Right ventricle myocardium superior (tissue), 1 donor: Measurements from ENCODE around the gene LRP2. TPM values are rescaled to one million over a fixed set of nuclear protein-coding genes. Genes with fewer than 3 reads are reported as not detected.

Source experiments
- ATAC-seq: fragments of 200-7000 bp; cut with Tn5 transposase; one replicate; pipeline ENCODE4 v1.9.1; 2020; ENCODE audit warnings: mild to moderate bottlenecking; ENCODE audit not compliant: poor library complexity
- DNase-seq: peaks from one replicate; pipeline ENCODE4 v3.0.0-alpha.2; 2020
- intact Hi-C: fragments of 100-400 bp; cut with DNase I; formaldehyde crosslinking; loops from one replicate; pipeline ENCODE4 v1.11.2; 2022
- total RNA-seq: library from RNA; stranded (reverse); fragmentation: NEBNext Ultra II Directional; extraction: Animal tissue kit (Norgen Biotek cat#: 25700); gene quantifications from one replicate; pipeline ENCODE4 v1.2.1, GENCODE V29; 2021
- donor health status: DM: no; HTN: yes; CAD: no; lungs with severe emphysema.

LRP2 gene
- total RNA-seq, 1 donor from 2014 or later: not detected

- intact Hi-C loops: no loop called here
- DNase-seq (no peak), ATAC-seq (no peak)
These were observed 157.2 kb downstream of the LRP2 start for GRCh38 chr2:169205176-169205575.

DNA sequence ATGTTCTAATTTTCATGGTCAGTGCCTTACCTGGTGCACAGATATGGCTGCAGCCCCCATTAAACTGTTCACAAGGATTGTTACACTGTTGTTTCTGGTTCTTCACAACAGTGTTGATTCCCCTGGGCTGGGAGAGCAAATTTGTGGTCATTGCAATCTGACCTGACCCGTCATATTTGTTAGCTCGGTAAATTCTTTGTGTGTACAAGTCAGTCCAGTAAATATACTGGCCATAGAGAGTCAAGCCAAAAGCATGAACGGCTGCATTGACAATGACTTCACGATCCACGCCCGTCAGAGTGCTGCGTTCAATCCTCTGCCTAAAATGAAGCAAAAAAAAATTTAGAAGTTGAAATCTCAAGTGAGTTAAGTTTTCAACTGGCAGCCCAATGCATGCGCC lies 158.4 kb downstream of the LRP2 start:
- intact Hi-C loops: no loop called here
- no peak for ATAC-seq
- no peak for DNase-seq

GRCh38 chr2:169200756-169201155 lies 161.6 kb downstream of the LRP2 start:
- intact Hi-C loops: no loop called here
- DNase-seq (no peak), ATAC-seq (no peak)

- DNase-seq (no peak), ATAC-seq (no peak)
- intact Hi-C loops: no loop called here
These were observed 168.7 kb downstream of the LRP2 start for GRCh38 chr2:169193618-169194017.

- DNase-seq (no peak), ATAC-seq (no peak)
- intact Hi-C loops: no loop called here
These were observed 172.0 kb downstream of the LRP2 start for GRCh38 chr2:169190197-169190775.

GRCh38 chr2:169189132-169189531 lies 173.2 kb downstream of the LRP2 start:
- ATAC-seq: no peak
- no peak for DNase-seq
- intact Hi-C loops: no loop called here

DNA sequence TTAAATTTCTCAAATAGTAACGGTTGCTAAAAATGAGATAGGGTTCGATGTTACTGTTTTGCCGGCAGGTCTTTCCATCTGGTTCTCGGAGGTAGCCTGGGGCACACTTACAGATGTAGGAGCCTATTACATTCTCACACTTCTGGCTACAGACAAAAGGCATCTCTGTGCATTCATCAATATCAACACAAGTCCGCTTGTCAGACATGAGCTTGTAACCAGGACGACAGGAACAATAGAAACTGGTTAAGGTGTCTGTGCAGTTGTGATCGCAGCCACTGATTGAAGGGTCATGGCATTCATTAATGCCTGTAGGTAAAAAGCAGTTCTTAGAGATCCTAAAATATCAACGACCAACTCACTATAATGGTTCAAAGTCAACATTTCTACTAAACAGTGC lies 176.6 kb downstream of the LRP2 start:
- DNase-seq (no peak), ATAC-seq (no peak)
- intact Hi-C loops: no loop called here

- DNase-seq (no peak), ATAC-seq (no peak)
- intact Hi-C loops: no loop called here
These were observed 178.3 kb downstream of the LRP2 start for GRCh38 chr2:169184074-169184473.

DNA sequence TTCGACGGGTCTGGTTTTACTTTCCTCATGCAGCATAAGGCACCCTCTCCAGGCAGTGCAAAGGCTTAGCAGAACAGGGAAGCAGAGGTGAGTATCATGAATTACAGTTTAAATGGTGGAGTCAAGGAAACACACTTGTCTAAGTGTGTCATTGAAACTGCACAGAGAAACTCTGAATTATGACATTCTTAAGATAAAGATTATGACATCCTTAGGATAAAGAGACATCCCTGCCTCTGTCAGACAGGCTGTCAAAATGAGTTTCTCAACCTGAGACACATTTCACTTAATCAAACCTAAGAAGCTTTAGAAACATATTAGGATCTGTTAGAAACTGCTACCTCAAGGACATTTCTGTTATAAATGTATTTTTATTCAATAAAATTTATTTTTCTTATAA lies 179.8 kb downstream of the LRP2 start:
- ATAC-seq: no peak
- intact Hi-C loops: no loop called here
- no peak for DNase-seq

GRCh38 chr2:169178804-169179390 lies 183.4 kb downstream of the LRP2 start:
- ATAC-seq: no peak
- intact Hi-C loops: no loop called here

GRCh38 chr2:169178364-169178763 lies 184.0 kb downstream of the LRP2 start:
- ATAC-seq (no peak), DNase-seq (no peak)
- intact Hi-C loops: no loop called here

More at GRCh38 chr2:169178804-169179390, 183.4 kb downstream of the LRP2 start:
- no peak for DNase-seq

DNA sequence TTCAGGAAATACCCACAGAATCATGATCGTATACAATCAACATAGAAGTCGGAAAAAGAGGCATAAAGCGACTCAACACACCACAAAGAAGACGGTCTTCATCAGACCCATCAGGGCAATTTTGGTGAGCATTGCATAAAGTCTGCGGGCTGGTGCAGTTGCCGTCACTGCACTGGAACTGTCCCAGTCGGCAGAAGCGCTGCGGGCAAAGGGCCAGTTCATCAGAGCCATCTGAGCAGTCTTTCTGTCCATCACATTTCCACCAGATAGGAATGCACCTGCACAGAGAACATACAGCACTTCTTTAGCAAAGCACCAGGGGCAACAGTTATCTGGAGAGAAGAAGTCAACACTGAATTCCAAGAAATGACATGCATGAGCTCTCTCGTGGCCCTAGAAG lies 187.2 kb downstream of the LRP2 start:
- intact Hi-C loops: no loop called here
- DNase-seq (no peak), ATAC-seq (no peak)

DNA sequence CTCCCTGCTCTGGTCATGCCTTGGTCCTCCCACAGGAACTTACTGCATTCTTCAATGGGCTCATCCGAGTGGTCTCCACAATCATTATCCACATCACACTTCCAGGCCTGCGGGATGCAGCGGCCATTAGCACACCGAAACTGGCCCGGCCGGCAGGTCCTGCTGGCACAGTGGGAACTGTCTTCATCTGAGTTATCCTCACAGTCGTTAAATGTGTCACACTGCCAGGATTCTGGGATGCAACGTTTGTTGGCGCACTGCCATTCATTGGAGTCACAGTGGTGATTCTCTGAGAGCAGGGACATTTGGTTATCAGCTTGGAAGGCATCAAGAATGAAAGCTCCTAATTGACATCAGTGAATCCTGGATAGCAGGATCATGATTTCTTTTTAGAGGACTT lies 188.5 kb downstream of the LRP2 start:
- DNase-seq (no peak), ATAC-seq (no peak)
- intact Hi-C loops: no loop called here

- intact Hi-C loops: no loop called here
- no peak for DNase-seq
- ATAC-seq: no peak
These were observed 189.4 kb downstream of the LRP2 start for GRCh38 chr2:169172914-169173313.

DNA sequence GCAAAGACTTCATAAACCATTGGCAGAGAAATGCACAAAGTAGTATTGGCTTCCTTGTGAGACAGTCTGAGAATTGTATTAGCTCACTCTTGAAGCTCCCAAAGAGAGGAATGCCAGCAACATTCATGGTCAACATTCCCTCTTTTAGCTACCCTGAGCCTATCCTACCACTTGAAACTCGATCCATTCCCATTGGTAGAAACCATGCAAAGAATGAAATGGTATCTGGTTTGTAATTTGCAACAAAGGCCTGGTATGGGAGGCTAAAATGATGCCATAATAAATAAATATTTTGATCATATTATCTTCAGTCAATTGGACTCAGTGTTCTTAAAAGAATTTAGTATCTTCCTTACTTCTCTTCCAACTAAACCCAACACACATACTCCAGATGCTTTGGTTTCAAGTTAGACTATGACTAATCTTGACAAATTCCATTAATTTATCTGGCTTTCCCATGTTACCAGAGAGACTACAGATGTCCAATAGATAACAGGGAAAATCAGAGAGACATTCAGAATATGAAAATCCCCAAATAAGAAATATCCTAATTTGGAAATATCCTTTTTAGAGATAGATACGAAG lies 190.1 kb downstream of the LRP2 start:
- intact Hi-C loops: no loop called here
- ATAC-seq: no peak
- DNase-seq: no peak

- no peak for DNase-seq
- intact Hi-C loops: no loop called here
- no peak for ATAC-seq
These were observed 196.5 kb downstream of the LRP2 start for GRCh38 chr2:169165791-169166190.

- ATAC-seq (no peak), DNase-seq (no peak)
- intact Hi-C loops: no loop called here
These were observed 198.0 kb downstream of the LRP2 start for GRCh38 chr2:169164311-169164710.

DNA sequence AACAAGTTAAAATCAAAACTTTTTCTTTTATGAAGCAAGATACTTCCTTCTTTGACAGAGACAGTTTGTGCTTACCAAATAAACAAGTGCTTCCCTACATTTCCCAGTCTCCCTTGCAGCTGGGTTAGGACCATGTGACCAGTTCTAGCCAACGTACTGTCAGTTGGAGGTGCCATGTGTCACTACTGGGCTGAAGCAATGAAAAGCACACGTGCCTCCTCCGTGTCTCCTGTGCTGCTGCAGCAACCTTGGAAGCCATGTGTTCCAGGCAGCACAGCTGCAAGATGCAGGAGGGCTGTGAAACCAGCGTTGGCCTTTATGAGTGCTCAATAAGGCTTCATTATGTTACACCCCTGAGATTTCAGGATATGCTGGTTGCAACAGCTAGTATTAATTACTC lies 199.7 kb downstream of the LRP2 start:
- DNase-seq: no peak
- intact Hi-C loops: no loop called here
- no peak for ATAC-seq

DNA sequence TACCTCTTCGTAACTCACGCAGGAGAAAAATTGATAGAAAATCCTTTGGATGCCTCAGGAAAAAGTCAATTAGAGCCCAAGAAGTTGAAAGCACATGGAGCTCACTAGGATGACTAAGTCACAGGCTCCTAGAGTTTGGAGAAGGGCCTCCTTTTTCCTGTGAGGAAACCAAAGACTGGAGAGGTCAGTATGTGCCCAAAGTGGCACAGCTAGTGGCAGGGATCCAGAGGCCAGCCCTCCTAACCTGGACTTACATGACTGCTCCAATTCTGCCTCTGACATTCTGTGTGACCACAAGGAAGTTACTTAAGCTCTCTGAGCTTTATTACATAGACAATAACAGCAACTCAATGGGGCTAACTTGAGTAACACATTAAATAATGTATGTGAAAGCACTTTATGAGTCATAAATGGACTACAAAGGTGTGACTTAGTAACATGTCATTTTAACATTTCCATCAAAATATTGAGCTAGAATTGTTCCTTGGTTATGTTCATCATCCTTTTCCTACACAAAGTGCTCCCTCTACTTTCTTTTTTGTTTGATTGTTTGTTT lies 201.3 kb downstream of the LRP2 start:
- DNase-seq (no peak), ATAC-seq (no peak)
- intact Hi-C loops: no loop called here

- intact Hi-C loops: no loop called here
- DNase-seq (no peak), ATAC-seq (no peak)
These were observed 202.6 kb downstream of the LRP2 start for GRCh38 chr2:169159686-169160085.
